Retinal pigment epithelial cell (primary cell): ENCODE measurements around the gene TBC1D9B.

Experiments
- DNase-seq: peaks from one replicate; pipeline ENCODE4 v3.0.0-alpha.2; 2010; ENCODE audit warnings: low read depth
- H3K4me3 ChIP-seq: 2 replicates; pipeline ENCODE4 v1.5.1; 2011; ENCODE audit warnings: mild to moderate bottlenecking, low read length, control low read depth, moderate library complexity
- TF ChIP-seq, protein P1 (sequence below): conservative IDR thresholded peaks from 2 replicates; pipeline ENCODE4 v1.5.1; 2011; ENCODE audit warnings: low read depth, low read length, control low read depth, inconsistent platforms

The TBC1D9B gene

DNA sequence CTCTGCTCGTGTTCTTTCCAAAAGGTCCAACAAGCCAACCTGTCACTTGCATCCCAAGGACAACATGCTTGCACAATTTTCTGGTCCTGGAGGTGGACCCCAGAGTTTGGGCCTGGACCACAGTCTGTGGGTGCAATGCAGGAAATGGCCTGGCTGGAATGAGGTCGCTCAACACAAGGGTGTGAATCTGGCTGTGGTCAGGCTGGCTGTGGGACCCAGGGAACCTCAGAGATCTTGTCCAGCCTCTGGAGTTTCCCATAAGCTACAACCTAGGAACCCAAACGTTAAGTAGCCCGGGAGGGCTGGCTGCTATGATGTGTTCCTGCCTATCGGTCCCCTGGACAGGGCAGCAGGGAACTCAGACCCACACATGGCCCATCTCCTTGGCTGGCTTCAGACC, 15.4 kb downstream of the TBC1D9B start:
- no peak for DNase-seq
- no peak overlapping the region for H3K4me3 ChIP-seq
- TF ChIP-seq, protein P1, sequence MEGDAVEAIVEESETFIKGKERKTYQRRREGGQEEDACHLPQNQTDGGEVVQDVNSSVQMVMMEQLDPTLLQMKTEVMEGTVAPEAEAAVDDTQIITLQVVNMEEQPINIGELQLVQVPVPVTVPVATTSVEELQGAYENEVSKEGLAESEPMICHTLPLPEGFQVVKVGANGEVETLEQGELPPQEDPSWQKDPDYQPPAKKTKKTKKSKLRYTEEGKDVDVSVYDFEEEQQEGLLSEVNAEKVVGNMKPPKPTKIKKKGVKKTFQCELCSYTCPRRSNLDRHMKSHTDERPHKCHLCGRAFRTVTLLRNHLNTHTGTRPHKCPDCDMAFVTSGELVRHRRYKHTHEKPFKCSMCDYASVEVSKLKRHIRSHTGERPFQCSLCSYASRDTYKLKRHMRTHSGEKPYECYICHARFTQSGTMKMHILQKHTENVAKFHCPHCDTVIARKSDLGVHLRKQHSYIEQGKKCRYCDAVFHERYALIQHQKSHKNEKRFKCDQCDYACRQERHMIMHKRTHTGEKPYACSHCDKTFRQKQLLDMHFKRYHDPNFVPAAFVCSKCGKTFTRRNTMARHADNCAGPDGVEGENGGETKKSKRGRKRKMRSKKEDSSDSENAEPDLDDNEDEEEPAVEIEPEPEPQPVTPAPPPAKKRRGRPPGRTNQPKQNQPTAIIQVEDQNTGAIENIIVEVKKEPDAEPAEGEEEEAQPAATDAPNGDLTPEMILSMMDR = no peak

DNA sequence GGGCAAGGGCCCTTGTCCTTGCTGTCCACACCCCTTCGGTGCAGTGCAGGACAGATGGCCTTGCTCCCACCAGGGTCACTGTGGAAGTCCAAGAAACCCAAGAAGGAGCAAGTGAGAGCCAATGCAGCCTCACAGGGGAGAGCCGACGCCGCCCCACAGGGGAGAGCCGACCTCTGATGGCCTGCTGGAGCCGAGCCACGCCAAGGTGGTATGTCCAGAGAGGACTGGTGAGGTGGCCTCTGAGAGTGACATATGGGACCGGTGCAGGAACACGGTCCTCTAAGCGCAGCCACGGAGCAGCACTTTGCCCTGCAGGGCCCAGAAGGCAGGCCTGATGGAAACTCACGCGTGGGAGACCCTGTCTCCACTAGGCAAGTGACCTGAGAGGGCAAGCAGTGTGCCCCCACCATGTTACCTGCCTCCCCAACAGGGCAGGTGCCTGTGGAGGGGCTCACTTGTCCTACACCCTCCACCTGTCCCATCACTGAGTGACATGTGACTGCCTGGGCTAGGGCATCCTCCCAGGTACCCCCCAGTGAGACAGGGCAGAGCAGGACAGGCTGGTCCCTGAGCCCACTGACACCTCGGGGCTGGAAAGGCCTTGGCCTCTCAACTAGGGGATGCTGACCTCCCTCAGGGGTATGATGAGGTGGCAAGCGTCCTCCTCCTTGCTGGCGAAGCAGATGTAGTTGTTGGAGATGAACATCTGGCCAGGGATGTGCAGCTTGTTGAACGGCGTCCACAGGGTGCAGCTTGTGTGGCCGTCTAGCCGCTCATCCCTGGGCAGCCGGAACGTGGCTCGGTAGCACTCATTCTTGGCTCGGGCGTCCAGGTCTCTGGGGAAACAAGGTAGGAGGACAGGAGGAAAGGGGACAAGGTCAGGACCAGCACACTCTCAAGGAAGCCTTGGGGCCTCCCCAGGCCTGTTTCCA, 16.7 kb downstream of the TBC1D9B start:
- TF ChIP-seq, protein P1 = no peak
- no peak for DNase-seq
- no peak overlapping the region for H3K4me3 ChIP-seq

DNA sequence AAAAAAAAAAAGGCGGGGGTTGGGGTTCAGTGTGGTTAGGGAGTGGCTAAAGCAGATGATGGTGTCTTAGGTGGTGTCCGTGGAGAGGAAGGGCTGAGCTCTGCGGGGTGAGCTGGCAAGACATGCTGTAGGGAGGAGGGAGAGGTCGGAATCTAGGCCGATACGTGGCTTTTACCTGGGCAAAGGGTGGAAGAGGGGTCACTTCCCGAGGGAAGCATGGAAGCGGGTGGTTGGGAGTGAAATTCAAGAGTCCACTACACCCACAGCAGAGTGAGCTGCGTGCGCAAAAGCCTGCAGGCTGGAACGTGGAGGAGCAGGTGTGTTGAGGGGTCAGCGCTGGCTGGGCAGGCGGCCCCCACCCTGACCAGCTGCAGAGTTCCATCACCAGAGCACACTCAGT, 17.8 kb downstream of the TBC1D9B start:
- TF ChIP-seq, protein P1 = no peak
- H3K4me3 ChIP-seq = no peak overlapping the region
- DNase-seq = no peak

DNA sequence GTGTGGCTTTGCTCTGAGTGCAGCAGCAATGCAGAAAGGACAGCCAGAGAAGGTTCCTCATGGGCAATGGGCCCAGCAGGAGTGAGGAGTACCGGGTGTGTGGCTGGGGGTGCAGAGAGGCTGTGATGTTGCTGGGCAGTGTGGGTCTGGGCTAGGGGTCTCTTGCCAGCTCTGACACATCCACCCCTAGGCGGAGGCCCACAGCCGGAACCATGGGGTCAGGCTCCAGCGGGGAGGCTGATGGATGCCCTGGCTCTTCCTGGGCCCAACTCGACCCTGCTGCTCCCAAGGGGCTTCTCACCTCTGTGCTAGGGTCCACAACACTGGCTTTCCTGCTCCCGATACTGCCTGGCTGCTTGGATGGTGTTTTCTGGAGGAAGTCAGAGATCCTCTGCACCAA, 19.9 kb downstream of the TBC1D9B start:
- H3K4me3 ChIP-seq = no peak overlapping the region
- TF ChIP-seq, protein P1 = no peak
- no peak for DNase-seq

DNA sequence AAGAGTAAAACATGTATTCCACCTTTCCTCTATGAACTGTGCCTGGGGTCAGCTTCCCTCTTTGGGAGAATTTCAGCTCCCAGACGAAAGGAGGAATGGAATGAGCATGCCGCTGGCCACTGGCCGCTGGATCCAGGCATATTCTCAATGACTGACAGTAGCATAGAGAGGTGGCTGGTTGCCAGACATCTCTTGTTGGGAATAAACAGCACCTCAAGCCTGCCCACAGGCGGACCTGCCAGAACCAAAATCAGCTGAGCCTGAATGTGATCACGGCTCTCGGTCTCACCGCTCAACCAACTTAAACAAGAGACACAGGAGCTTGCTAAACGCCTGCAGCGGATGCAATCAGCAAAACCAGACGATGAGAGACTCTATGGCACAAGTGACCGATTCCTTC, 20.6 kb downstream of the TBC1D9B start:
- TF ChIP-seq, protein P1 = no peak
- no peak overlapping the region for H3K4me3 ChIP-seq

DNA sequence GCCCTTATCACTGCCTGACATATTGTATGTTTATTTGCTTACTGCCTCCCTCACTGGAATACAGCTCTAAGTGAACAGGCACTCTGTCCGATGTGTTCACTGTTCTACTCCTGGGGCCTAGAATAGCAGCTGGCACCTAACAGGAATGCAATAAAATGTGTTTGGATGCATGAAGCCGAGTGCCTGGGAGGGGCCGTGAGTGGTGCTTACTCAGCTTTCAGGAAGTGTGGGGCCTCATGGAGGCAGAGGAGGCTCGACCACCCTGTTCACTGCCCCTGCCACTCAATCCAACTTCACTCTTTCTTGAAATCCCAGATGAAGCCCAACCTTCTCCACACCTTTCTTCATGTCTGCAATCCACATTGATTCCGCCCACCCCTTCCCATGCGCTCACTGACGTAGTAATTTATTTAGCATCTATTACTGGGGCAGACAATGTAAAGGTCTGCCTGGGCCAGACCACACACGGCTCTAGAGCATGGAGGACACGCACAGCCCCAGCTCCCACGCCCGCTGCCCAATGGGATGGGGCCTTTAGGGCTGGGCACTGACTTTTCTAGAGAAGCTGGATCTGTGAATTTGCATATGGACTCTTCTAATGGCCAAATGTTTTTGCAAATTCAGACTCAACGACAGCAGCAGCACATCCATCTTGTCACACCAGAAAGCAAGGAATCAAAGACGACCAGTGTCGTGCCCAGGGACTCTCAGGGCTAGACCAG, 21.3 kb downstream of the TBC1D9B start:
- TF ChIP-seq, protein P1 = no peak
- DNase-seq = no peak
- no peak overlapping the region for H3K4me3 ChIP-seq

More for the DNA sequence above, 20.6 kb downstream of the TBC1D9B start:
- no peak for DNase-seq
